Measurements from ENCODE around the gene GATA2. TPM values are rescaled to one million over a fixed set of nuclear protein-coding genes. Genes with fewer than 3 reads are reported as not detected.

GATA2 gene
- total RNA-seq, 1 experiment from 2014 or later, result 74.6 TPM

Other genes with a start within 250 kb of the GATA2 start
- gene DNAJB8, start 26.3 kb downstream of the GATA2 start, total RNA-seq (2021; ENCODE audit: unreplicated experiment), result not detected
- gene RPN1, start 157.6 kb upstream of the GATA2 start, total RNA-seq (2021; ENCODE audit: unreplicated experiment), result 320 TPM
- 386 TPM for gene RAB7A, start 233.0 kb upstream of the GATA2 start, total RNA-seq (2021; ENCODE audit: unreplicated experiment)

Data from Panc1 (cell line).